ENCODE results near the gene CATSPER1. TPM values are rescaled to one million over a fixed set of nuclear protein-coding genes. Genes with fewer than 3 reads are reported as not detected.
"Not testable (repeated sequence)": the region's sequence is repeated elsewhere in the genome, so short reads cannot be mapped to it uniquely, and the experiment has no call there.

The CATSPER1 gene
- total RNA-seq, 8 experiments from 2014 or later = 0.21 to 3.1 (median 0.35) TPM; not detected in 3

GRCh38 chr11:66032957-66033735 is 6.9 kb upstream of the CATSPER1 start:
- H3K27ac ChIP-seq = no peak overlapping the region
- H3K4me3 ChIP-seq = no peak overlapping the region
- H3K4me1 ChIP-seq (replicated peaks in 1 of 2) = no peaks in the 10 kb centered on the region
- no peak for ATAC-seq (replicated peaks in 6 of 8)
- 20 to 86% (median 73%) methylated on average over 1 to 8 of the region's 8 CpGs; no CpG with 5 or more reads in 1 of the 10 experiments for WGBS, 10 experiments
- in situ Hi-C loops (cut with MboI; ENCODE audit: low pct_unique_long_range_greater_than_20kb in 2 of 9, low sequenced_read_pairs in 9 of 9, unreplicated experiment in 9 of 9) = no loop called here

- H3K27ac ChIP-seq; H3K4me3 ChIP-seq; ATAC-seq (replicated peaks in 6 of 8); H3K4me1 ChIP-seq (replicated peaks in 1 of 2); in situ Hi-C loops (cut with MboI; ENCODE audit: low pct_unique_long_range_greater_than_20kb in 2 of 9, low sequenced_read_pairs in 9 of 9, unreplicated experiment in 9 of 9): not testable (repeated sequence)
- 10 to 100% (median 36%) methylated on average over 1 to 4 of the region's 5 CpGs; no CpG with 5 or more reads in 4 of the 10 experiments for WGBS, 10 experiments
These were observed 3.2 kb downstream of the CATSPER1 start for GRCh38 chr11:66023186-66023440.

- WGBS, 10 experiments = 0 to 68% (median 23%) methylated on average over 1 to 26 of the region's 46 CpGs; no CpG with 5 or more reads in 4 of the 10 experiments
- peak; percentile 66 to 97 (median 76) for ATAC-seq (replicated peaks in 6 of 8)
- H3K4me3 ChIP-seq = no peak overlapping the region
- H3K27ac ChIP-seq = no peak overlapping the region
- H3K4me1 ChIP-seq (replicated peaks in 1 of 2) = no peaks in the 10 kb centered on the region
- in situ Hi-C loops (cut with MboI; ENCODE audit: low pct_unique_long_range_greater_than_20kb in 2 of 9, low sequenced_read_pairs in 9 of 9, unreplicated experiment in 9 of 9) = no loop called here
These were observed 3.7 kb downstream of the CATSPER1 start for GRCh38 chr11:66022401-66023185.

- Histone ChIP-seq H3K27ac (no peak overlapping the region), H3K4me1 (replicated peaks in 1 of 2) (no peaks in the 10 kb centered on the region), H3K4me3 (no peak overlapping the region)
- 63% methylated on average over 1 of the region's 25 CpGs; no CpG with 5 or more reads in 9 of the 10 experiments for WGBS, 10 experiments
- ATAC-seq (replicated peaks in 6 of 8) = peak in 6 of 8 experiments; percentile 6 to 86 (median 18)
- in situ Hi-C loops (cut with MboI; ENCODE audit: low pct_unique_long_range_greater_than_20kb in 2 of 9, low sequenced_read_pairs in 9 of 9, unreplicated experiment in 9 of 9) = no loop called here
These were observed 5.5 kb downstream of the CATSPER1 start for GRCh38 chr11:66020618-66021357.

GRCh38 chr11:66020212-66020611 is 6.1 kb downstream of the CATSPER1 start:
- ATAC-seq (replicated peaks in 6 of 8) = no peak
- no peak overlapping the region for H3K27ac ChIP-seq
- 80 to 100% (median 93%) methylated on average over 1 to 3 of the region's 8 CpGs; no CpG with 5 or more reads in 7 of the 10 experiments for WGBS, 10 experiments
- no peaks in the 10 kb centered on the region for H3K4me1 ChIP-seq (replicated peaks in 1 of 2)
- in situ Hi-C loops (cut with MboI; ENCODE audit: low pct_unique_long_range_greater_than_20kb in 2 of 9, low sequenced_read_pairs in 9 of 9, unreplicated experiment in 9 of 9) = no loop called here
- H3K4me3 ChIP-seq = no peak overlapping the region

- 40 to 60% methylated on average over 1 of the region's 4 CpGs; no CpG with 5 or more reads in 8 of the 10 experiments for WGBS, 10 experiments
- no peak for ATAC-seq (replicated peaks in 6 of 8)
- H3K4me3 ChIP-seq = no peak overlapping the region
- no peak overlapping the region for H3K27ac ChIP-seq
- no peaks in the 10 kb centered on the region for H3K4me1 ChIP-seq (replicated peaks in 1 of 2)
- in situ Hi-C loops (cut with MboI; ENCODE audit: low pct_unique_long_range_greater_than_20kb in 2 of 9, low sequenced_read_pairs in 9 of 9, unreplicated experiment in 9 of 9) = no loop called here
These were observed 9.0 kb downstream of the CATSPER1 start for GRCh38 chr11:66017321-66017720.

- Histone ChIP-seq H3K27ac (no peak overlapping the region), H3K4me1 (replicated peaks in 1 of 2) (no peaks in the 10 kb centered on the region), H3K4me3 (no peak overlapping the region)
- in situ Hi-C loops (cut with MboI; ENCODE audit: low pct_unique_long_range_greater_than_20kb in 2 of 9, low sequenced_read_pairs in 9 of 9, unreplicated experiment in 9 of 9) = no loop called here
- ATAC-seq (replicated peaks in 6 of 8) = no peak
- 75 to 94% (median 90%) methylated on average over 4 to 6 of the region's 10 CpGs; no CpG with 5 or more reads in 7 of the 10 experiments for WGBS, 10 experiments
These were observed 9.5 kb downstream of the CATSPER1 start for GRCh38 chr11:66016793-66017177.

GRCh38 chr11:66015936-66016792 is 10.1 kb downstream of the CATSPER1 start:
- no peak for ATAC-seq (replicated peaks in 6 of 8)
- no peak overlapping the region for H3K27ac ChIP-seq
- WGBS, 10 experiments = 0 to 100% (median 50%) methylated on average over 1 to 5 of the region's 18 CpGs; no CpG with 5 or more reads in 5 of the 10 experiments
- no peak overlapping the region for H3K4me3 ChIP-seq
- no peaks in the 10 kb centered on the region for H3K4me1 ChIP-seq (replicated peaks in 1 of 2)
- in situ Hi-C loops (cut with MboI; ENCODE audit: low pct_unique_long_range_greater_than_20kb in 2 of 9, low sequenced_read_pairs in 9 of 9, unreplicated experiment in 9 of 9) = no loop called here

- Histone ChIP-seq H3K4me1 (replicated peaks in 1 of 2) (no peaks in the 10 kb centered on the region), H3K4me3 (no peak overlapping the region), H3K27ac (no peak overlapping the region)
- in situ Hi-C loops (cut with MboI; ENCODE audit: low pct_unique_long_range_greater_than_20kb in 2 of 9, low sequenced_read_pairs in 9 of 9, unreplicated experiment in 9 of 9) = no loop called here
- WGBS, 10 experiments = 0 to 100% methylated on average over 1 to 2 of the region's 7 CpGs; no CpG with 5 or more reads in 8 of the 10 experiments
- ATAC-seq (replicated peaks in 6 of 8) = peak in 1 of 8 experiments; percentile 28
These were observed 10.8 kb downstream of the CATSPER1 start for GRCh38 chr11:66015454-66015881.

- ATAC-seq (replicated peaks in 6 of 8) = peak in 2 of 8 experiments; percentile 30 to 72
- H3K4me3 ChIP-seq = no peak overlapping the region
- WGBS, 10 experiments = 40 to 80% (median 72%) methylated on average over 1 to 3 of the region's 6 CpGs; no CpG with 5 or more reads in 6 of the 10 experiments
- no peaks in the 10 kb centered on the region for H3K4me1 ChIP-seq (replicated peaks in 1 of 2)
- in situ Hi-C loops (cut with MboI; ENCODE audit: low pct_unique_long_range_greater_than_20kb in 2 of 9, low sequenced_read_pairs in 9 of 9, unreplicated experiment in 9 of 9) = no loop called here
- H3K27ac ChIP-seq = no peak overlapping the region
These were observed 11.3 kb downstream of the CATSPER1 start for GRCh38 chr11:66014804-66015453.

- ATAC-seq (replicated peaks in 6 of 8) = peak in 1 of 8 experiments; percentile 10
- peaks cover 0 to 4% of the 10 kb centered on the region in 2 donors for H3K4me1 ChIP-seq (replicated peaks in 1 of 2)
- H3K27ac ChIP-seq = no peak overlapping the region
- in situ Hi-C loops (cut with MboI; ENCODE audit: low pct_unique_long_range_greater_than_20kb in 2 of 9, low sequenced_read_pairs in 9 of 9, unreplicated experiment in 9 of 9) = no loop called here
- 10 to 61% (median 50%) methylated on average over 2 to 5 of the region's 7 CpGs; no CpG with 5 or more reads in 7 of the 10 experiments for WGBS, 10 experiments
- no peak overlapping the region for H3K4me3 ChIP-seq
These were observed 12.5 kb downstream of the CATSPER1 start for GRCh38 chr11:66013762-66014100.
